ENCODE data around the gene P2RY2.

Gene P2RY2

GRCh38 chr11:73260127-73260457 is 42.0 kb downstream of the P2RY2 start:
- Histone ChIP-seq H3K9me3 (no peaks in the 10 kb centered on the region), H3K4me1 (no peaks in the 10 kb centered on the region; the same call in 1 of the 2 replicates), H3K27me3 (no peaks in the 10 kb centered on the region), H3K36me3 (no peaks in the 10 kb centered on the region), H3K4me3 (ENCODE audit: low read depth, low read length) (no peak overlapping the region)
- TF ChIP-seq CTCF (IDR thresholded peaks at IDR 0.05; ENCODE audit: low read depth, low read length): no peak
- no peak for DNase-seq

- no peak for DNase-seq
- no peaks in the 10 kb centered on the region for H3K36me3 ChIP-seq
- no peak overlapping the region for H3K4me3 ChIP-seq (ENCODE audit: low read depth, low read length)
- no peaks in the 10 kb centered on the region for H3K27me3 ChIP-seq
- H3K4me1 ChIP-seq: peaks cover 13% of the 10 kb centered on the region
- no peaks in the 10 kb centered on the region for H3K9me3 ChIP-seq
- TF ChIP-seq CTCF (IDR thresholded peaks at IDR 0.05; ENCODE audit: low read depth, low read length): no peak
Observed at GRCh38 chr11:73262851-73263495, 44.9 kb downstream of the P2RY2 start.

- H3K4me1 ChIP-seq: peaks cover 16% of the 10 kb centered on the region
- TF ChIP-seq CTCF (IDR thresholded peaks at IDR 0.05; ENCODE audit: low read depth, low read length): no peak
- no peak for DNase-seq
- H3K36me3 ChIP-seq: no peaks in the 10 kb centered on the region
- no peaks in the 10 kb centered on the region for H3K9me3 ChIP-seq
- H3K4me3 ChIP-seq (ENCODE audit: low read depth, low read length): no peak overlapping the region
- no peaks in the 10 kb centered on the region for H3K27me3 ChIP-seq
Observed at GRCh38 chr11:73263640-73264039, 45.6 kb downstream of the P2RY2 start.

- Histone ChIP-seq H3K4me3 (ENCODE audit: low read depth, low read length) (no peak overlapping the region), H3K27me3 (no peaks in the 10 kb centered on the region), H3K36me3 (no peaks in the 10 kb centered on the region), H3K9me3 (no peaks in the 10 kb centered on the region), H3K4me1 (peaks cover 30% of the 10 kb centered on the region)
- DNase-seq: no peak
- TF ChIP-seq CTCF (IDR thresholded peaks at IDR 0.05; ENCODE audit: low read depth, low read length): no peak
Observed at GRCh38 chr11:73265278-73265810, 47.3 kb downstream of the P2RY2 start.

- Histone ChIP-seq H3K9me3 (no peaks in the 10 kb centered on the region), H3K4me1 (peaks cover 37% of the 10 kb centered on the region), H3K27me3 (no peaks in the 10 kb centered on the region), H3K4me3 (ENCODE audit: low read depth, low read length) (no peak overlapping the region), H3K36me3 (no peaks in the 10 kb centered on the region)
- TF ChIP-seq CTCF (IDR thresholded peaks at IDR 0.05; ENCODE audit: low read depth, low read length): no peak
- DNase-seq: no peak
Observed at GRCh38 chr11:73265853-73266645, 48.0 kb downstream of the P2RY2 start.

GRCh38 chr11:73266646-73267020 is 48.6 kb downstream of the P2RY2 start:
- H3K36me3 ChIP-seq: no peaks in the 10 kb centered on the region
- H3K27me3 ChIP-seq: no peaks in the 10 kb centered on the region
- DNase-seq: no peak
- no peaks in the 10 kb centered on the region for H3K9me3 ChIP-seq
- H3K4me3 ChIP-seq (ENCODE audit: low read depth, low read length): no peak overlapping the region
- H3K4me1 ChIP-seq: peaks cover 43% of the 10 kb centered on the region
- TF ChIP-seq CTCF (IDR thresholded peaks at IDR 0.05; ENCODE audit: low read depth, low read length): no peak
